ENCODE data around the gene PARD3B. TPM values are rescaled to one million over a fixed set of nuclear protein-coding genes. Genes with fewer than 3 reads are reported as not detected.
A peak's percentile ranks its signal among the peaks of the same experiment; 100 is the strongest.

PARD3B gene
- total RNA-seq, 1 experiment from 2014 or later, result 3.9 TPM

- no peak for DNase-seq (ENCODE audit: low spot score)
These were observed 1000.9 kb downstream of the PARD3B start for GRCh38 chr2:205545971-205546816.

DNA sequence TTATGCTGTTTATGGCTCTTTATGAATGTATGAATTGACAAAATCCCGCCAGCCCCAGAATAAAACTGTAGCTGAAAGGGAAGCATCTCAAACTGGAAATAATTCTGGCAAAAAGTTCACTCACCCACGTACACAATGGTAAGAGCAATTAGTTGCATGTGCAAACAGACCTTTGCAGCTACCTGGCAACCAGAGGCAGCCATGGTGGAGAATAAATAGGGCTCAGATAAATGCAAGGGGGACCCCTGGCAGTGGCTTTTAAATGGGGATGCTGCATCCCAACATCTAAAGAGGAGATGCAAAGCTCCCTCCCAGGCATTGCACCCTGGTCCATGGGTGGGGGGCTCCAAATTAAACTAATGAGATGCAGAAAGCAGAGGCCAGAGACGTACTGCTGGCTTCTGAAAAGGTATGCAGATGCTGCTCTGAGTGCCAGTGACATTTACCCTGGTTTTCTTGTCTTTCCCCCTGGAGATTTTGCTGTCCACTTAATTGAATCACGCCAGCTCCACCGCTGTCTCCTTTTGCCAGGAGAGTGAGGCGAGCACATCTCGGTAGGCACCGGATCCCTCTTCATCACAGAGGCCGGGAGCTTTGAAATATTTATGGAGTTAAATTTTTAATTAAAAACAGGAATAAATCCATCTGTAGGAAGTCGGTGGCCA is 1010.4 kb downstream of the PARD3B start:
- no peak for DNase-seq (ENCODE audit: low spot score)

GRCh38 chr2:205556357-205556756 is 1011.1 kb downstream of the PARD3B start:
- DNase-seq (ENCODE audit: low spot score), result no peak

DNA sequence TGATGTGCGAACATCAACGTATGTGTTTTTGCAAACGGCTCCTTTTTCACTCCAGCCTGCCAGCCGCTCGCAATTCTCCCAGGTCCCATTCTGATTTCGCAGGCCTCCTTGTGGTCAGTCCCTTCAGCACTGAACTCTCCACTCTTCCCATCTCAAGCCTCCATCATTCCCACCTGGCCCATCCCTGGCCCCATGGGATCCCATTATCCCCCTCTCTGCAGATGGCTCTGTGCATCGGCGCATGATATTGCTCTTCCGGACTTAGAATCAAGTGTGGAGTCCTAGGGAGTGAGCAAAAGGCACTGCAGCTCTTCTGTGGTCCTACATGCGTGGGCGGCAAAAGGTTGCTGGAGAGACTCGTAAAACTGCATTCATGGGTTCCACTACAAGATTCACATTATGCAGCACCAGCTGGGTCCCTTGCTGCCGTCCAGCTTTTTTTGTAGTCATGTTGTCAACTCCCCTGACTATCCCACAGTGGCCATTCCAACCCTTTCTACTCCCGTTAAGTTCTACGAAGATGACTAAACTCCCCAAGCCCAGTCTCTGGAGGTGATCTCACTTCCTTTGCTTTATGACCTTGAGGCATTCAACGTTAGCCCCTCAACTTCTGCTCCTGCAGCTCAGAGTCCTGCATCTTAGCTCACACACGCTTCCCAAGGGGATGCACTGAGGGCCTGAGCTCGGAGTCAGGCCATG is 1011.7 kb downstream of the PARD3B start:
- no peak for DNase-seq (ENCODE audit: low spot score)

GRCh38 chr2:205557873-205558272 is 1012.6 kb downstream of the PARD3B start:
- no peak for DNase-seq (ENCODE audit: low spot score)

DNA sequence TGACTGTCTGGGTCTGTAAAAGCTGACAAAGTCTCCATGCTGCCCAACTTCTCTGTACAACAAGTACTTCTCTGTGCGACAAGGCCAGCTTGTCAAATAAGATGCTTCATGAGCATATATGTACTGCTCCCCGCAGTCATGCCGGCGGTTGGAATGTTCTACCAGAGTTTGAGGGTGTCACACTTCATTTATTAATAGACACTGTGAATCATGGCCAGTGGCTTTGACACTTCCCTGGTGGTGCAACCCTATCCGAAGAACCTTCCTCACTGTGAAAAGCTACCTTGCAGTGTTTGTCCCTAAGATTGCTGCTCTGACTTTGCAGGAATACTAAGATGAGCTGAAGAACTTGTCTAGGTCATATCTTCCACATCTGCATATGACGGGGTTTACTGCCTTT is 1016.2 kb downstream of the PARD3B start:
- no peak for DNase-seq (ENCODE audit: low spot score)

DNA sequence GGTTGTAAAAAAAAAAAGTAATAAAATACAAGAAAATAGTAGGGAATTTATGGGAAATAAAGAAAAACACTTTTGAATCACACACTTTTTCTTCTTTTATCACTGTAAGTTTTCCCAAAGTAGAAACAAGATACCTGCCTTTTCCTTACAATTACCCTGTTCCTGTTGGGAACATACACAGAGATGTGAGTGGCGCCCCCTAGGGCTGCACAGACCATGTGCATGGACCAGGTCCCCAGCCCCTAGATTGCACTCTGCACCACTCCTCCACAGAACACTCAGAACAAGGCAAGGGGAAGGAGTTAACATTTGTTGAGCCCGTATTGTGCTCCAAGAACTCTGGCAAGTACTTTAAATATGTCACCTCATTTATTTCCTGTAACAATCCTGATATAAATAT is 1018.4 kb downstream of the PARD3B start:
- peak; percentile 14 for DNase-seq (ENCODE audit: low spot score)

DNA sequence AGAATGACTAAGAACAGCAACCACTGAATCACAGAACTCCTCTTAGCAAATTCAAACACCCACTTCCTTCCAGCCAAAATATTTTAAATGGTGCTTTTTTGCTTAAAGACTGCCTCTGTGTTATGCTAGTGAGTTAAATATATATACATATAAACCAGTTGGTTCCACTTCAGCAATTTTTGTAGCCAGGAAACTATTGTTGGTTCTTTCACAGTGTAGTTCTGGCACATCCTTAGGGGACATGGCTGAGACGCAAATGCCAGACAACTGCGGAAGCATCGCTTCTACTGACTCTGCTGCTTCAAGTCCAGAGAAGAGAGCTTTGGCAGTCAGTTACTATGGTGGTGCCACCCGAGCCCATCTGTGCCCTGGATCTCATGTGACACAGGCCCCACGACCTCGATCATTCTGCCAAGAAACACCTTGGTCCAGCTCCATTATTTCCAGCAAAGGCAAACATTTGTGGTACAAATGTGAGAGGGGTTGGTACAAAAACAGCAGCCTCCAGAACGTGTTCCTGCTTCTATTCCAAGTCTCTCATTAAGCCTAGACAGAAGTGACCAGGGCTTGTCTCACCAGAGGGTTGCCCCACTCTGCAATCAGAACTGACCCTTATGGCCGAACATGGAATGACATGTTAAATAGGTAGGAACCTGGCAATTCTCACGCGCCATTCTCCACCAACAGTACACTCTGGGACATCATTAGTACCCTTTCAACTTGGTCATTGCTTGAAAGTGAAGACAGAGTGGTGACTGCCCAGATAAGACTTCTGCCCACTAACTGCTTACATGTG is 1019.3 kb downstream of the PARD3B start:
- DNase-seq (ENCODE audit: low spot score), result peak; percentile 12

DNA sequence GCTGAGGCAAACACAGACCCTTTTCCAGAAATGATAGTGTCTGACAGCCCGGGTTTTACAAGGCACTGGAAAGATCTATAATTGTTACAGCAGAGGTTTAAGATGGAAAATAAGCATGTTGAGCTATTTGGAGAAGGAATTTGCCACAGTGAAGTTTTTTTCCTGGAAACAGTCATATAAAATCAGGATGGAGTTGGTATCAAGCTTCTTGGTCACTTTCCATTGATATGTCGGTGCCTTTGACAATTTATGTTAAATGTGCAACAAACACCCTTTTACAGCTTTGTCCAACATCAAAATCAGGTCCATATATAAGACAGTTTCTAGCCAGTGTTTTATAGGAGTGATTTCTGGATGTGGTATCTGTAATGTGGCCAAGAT is 1019.9 kb downstream of the PARD3B start:
- DNase-seq (ENCODE audit: low spot score), result no peak

- DNase-seq (ENCODE audit: low spot score), result no peak
These were observed 1021.4 kb downstream of the PARD3B start for GRCh38 chr2:205566606-205567168.

GRCh38 chr2:205568620-205569019 is 1023.3 kb downstream of the PARD3B start:
- DNase-seq (ENCODE audit: low spot score), result no peak

GRCh38 chr2:205570648-205571047 is 1025.4 kb downstream of the PARD3B start:
- no peak for DNase-seq (ENCODE audit: low spot score)

DNA sequence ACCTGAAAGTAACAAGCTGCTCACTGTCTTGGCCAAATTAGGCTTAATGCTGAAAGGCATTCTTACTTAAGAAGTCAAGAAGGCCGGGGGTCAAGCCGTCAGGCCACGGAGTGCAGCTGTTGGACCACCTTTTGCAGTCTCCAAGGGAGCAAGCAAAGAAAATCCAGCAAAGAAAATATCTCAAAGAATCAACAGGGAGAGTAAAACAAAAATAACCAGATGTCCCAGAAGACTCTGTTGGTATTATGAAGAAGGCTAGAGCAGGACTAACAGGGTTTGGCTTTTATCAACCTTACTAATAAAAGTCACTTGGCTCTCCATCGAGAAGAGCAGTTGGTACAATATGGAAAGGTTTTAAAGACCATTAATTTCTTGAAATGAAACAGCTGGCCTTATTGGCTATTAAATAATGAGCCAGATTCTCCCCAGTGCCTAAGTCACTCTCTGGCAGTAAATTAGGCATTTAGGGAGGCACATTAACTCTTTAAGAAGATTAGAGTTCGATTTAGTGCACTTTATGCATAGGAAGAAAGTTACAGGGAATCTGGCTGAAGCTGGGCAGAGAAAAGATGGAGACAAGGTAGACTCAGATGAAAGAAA is 1026.2 kb downstream of the PARD3B start:
- no peak for DNase-seq (ENCODE audit: low spot score)

- no peak for DNase-seq (ENCODE audit: low spot score)
These were observed 1028.7 kb downstream of the PARD3B start for GRCh38 chr2:205574001-205574400.

- no peak for DNase-seq (ENCODE audit: low spot score)
These were observed 1034.1 kb downstream of the PARD3B start for GRCh38 chr2:205579335-205579734.

DNA sequence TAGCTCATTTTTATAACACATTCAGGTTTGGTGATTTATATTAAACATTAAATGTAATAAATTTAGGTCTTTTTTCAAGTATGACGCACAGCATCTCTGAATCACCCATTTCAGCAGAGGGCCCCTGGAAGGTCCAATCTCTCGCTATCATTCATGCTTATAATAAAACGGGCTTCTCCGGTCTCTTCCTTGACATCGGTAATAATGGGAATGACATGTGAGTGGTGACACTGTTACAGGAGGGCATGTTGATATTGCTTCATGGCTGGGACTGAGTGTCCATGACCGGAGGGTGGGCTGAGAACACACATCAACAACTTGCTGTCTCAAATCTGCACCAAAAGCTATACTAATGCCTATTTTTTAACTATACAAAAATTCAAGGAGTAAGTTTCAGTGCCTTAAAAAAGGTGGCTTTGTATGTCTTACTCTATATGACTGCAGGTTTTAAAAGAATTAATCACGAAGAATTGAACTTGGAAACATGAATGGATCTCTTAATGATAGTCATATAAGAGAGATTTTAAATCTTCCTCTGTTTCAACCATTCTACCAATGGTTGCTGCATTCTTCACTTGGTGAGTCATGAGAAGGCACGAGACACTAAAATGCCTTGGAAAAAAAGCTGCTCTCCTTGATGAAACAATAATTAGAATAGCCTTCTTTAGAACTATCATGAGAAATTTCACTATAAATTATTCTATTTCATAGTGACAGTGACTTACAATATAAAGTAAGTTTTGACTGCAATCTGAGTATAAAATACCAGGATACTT is 1035.1 kb downstream of the PARD3B start:
- no peak for DNase-seq (ENCODE audit: low spot score)

DNA sequence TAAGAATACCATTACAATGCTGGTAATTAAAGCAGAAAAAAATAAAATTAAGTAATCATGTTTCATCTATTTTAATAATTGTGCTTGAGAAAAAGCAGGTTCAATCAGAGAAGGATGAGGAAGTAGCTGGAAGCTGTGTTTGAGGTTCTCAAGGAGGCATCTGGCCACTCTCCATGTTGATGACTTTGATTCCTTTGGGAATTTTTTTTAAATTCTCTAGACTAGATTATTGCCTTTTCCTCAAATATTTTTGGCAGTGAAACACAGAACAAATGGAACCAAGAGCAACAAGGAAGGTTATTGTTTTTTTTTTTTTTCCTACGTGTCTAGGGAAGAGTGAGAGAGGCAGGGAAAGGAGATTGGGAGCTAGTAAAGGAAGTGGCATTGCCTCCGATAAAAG is 1037.1 kb downstream of the PARD3B start:
- DNase-seq (ENCODE audit: low spot score), result no peak

GRCh38 chr2:205585449-205586383 is 1040.4 kb downstream of the PARD3B start:
- no peak for DNase-seq (ENCODE audit: low spot score)

GRCh38 chr2:205586626-205587025 is 1041.4 kb downstream of the PARD3B start:
- DNase-seq (ENCODE audit: low spot score), result no peak
